Colon (tissue), 2 donors: ENCODE data around the gene SDC1.

Experiments used
- FAIRE-seq: peaks from 2 replicates; lab custom pipeline; 2012; peaks lifted over from hg19 to GRCh38; lab: Jason Lieb, UNC
- donor health status: control.
- donor health status: control.

Gene SDC1

GRCh38 chr2:20169796-20170703 lies 54.9 kb downstream of the SDC1 start:
- no peak for FAIRE-seq

GRCh38 chr2:20168727-20169696 lies 55.9 kb downstream of the SDC1 start:
- no peak for FAIRE-seq

- FAIRE-seq: no peak
Measured at GRCh38 chr2:20168048-20168726, 56.7 kb downstream of the SDC1 start.

GRCh38 chr2:20167356-20167755 lies 57.6 kb downstream of the SDC1 start:
- no peak for FAIRE-seq

- FAIRE-seq: no peak
Measured at GRCh38 chr2:20165677-20166509, 59.0 kb downstream of the SDC1 start.

GRCh38 chr2:20164734-20165478 lies 60.0 kb downstream of the SDC1 start:
- FAIRE-seq: no peak

GRCh38 chr2:20164061-20164733 lies 60.7 kb downstream of the SDC1 start:
- FAIRE-seq: no peak

- no peak for FAIRE-seq
Measured at GRCh38 chr2:20159411-20160070, 65.4 kb downstream of the SDC1 start.

GRCh38 chr2:20157193-20157891 lies 67.6 kb downstream of the SDC1 start:
- FAIRE-seq: no peak

GRCh38 chr2:20156836-20157192 lies 68.1 kb downstream of the SDC1 start:
- FAIRE-seq: no peak

- no peak for FAIRE-seq
Measured at GRCh38 chr2:20156076-20156759, 68.7 kb downstream of the SDC1 start.

GRCh38 chr2:20153131-20153851 lies 71.6 kb downstream of the SDC1 start:
- FAIRE-seq: no peak

- FAIRE-seq: no peak
Measured at GRCh38 chr2:20150806-20151571, 73.9 kb downstream of the SDC1 start.
